ENCODE results near the gene DRGX.

DRGX gene

GRCh38 chr10:49381111-49381900 lies 14.6 kb downstream of the DRGX start:
- Histone ChIP-seq H3K4me3 (ENCODE audit: low read depth, low read length) (no peak overlapping the region), H3K9me3 (ENCODE audit: control insufficient read depth, insufficient read depth, low read depth, low read length) (no peaks in the 10 kb centered on the region), H3K27ac (ENCODE audit: extremely low read depth, low read depth, low read length) (no peak overlapping the region), H3K4me1 (ENCODE audit: control insufficient read depth, insufficient read depth, low read length) (no peaks in the 10 kb centered on the region), H3K36me3 (ENCODE audit: control insufficient read depth in 2 of 2, insufficient read depth in 1 of 2, low read length in 2 of 2) (no peaks in the 10 kb centered on the region)
- TF ChIP-seq PRDM2 (tag by site-specific recombination; IDR thresholded peaks at IDR 0.05; ENCODE audit: borderline replicate concordance), result no peak
- no peak for TF ChIP-seq ZNF843 (tag by site-specific recombination; IDR thresholded peaks at IDR 0.05)
- TF ChIP-seq ZNF621 (tag by site-specific recombination; IDR thresholded peaks at IDR 0.05), result no peak
- TF ChIP-seq IKZF3 (tag by site-specific recombination; IDR thresholded peaks at IDR 0.05), result no peak
- no peak for TF ChIP-seq ZNF792 (tag by site-specific recombination; IDR thresholded peaks at IDR 0.05)
- TF ChIP-seq ZNF692 (tag by site-specific recombination; IDR thresholded peaks at IDR 0.05), result no peak
- no peak for TF ChIP-seq EGR2 (tag by site-specific recombination; IDR thresholded peaks at IDR 0.05; ENCODE audit: low read depth)
- TF ChIP-seq BCL11B (tag by site-specific recombination; IDR thresholded peaks at IDR 0.05; ENCODE audit: low read depth), result no peak
- no peak for TF ChIP-seq ZNF560 (tag by site-specific recombination; IDR thresholded peaks at IDR 0.05; ENCODE audit: borderline replicate concordance)
- no peak for TF ChIP-seq OSR2 (tag by site-specific recombination; IDR thresholded peaks at IDR 0.05)
- no peak for TF ChIP-seq SETDB1 (IDR thresholded peaks at IDR 0.05; ENCODE audit: insufficient read length, low read length)
- TF ChIP-seq MEIS1 (CRISPR knock-in tag; IDR thresholded peaks at IDR 0.05; ENCODE audit: borderline replicate concordance), result no peak
- TF ChIP-seq ZBTB1 (tag by site-specific recombination; IDR thresholded peaks at IDR 0.05), result no peak
- no peak for TF ChIP-seq ZNF404 (tag by site-specific recombination; IDR thresholded peaks at IDR 0.05)
- TF ChIP-seq ZNF23 (tag by site-specific recombination; IDR thresholded peaks at IDR 0.05; ENCODE audit: borderline replicate concordance), result no peak
- no peak for TF ChIP-seq ZNF10 (tag by site-specific recombination; IDR thresholded peaks at IDR 0.05)
- TF ChIP-seq TSHZ1 (tag by site-specific recombination; IDR thresholded peaks at IDR 0.05; ENCODE audit: borderline replicate concordance), result no peak
- no peak for TF ChIP-seq OVOL3 (tag by site-specific recombination; IDR thresholded peaks at IDR 0.05)
- TF ChIP-seq ZNF623 (tag by site-specific recombination; IDR thresholded peaks at IDR 0.05), result no peak
- no peak for TF ChIP-seq ZFP37 (tag by site-specific recombination; IDR thresholded peaks at IDR 0.05)
- CTCF ChIA-PET, result interaction anchor here (0.8 kb wide), 1 partner anchor 14 kb away, joined by 3 read pairs; no protein-coding TSS in a partner anchor
- POLR2A ChIA-PET, result no interaction called here

All from HEK293 (cell line).